ENCODE measurements around the gene GLE1.

GLE1 gene

DNA sequence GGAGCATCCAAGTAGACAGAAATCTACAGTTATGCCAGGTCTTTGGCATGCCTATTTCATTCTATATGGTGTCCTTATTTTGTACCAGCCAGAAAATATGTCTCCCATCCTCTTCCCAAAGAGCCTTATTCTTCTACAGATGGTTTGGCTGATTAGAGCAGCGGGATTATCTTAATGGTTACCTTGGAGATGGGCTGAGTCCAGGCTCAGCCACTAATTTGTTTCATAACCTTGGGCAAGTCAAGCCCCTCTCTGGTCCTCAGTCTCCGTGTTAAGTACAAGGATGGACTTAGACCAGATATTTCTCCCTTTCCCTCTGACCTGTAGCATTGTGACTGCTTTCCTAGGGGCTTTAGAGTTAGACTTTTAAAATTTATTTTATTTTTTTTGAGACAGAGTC lies 11.1 kb upstream of the GLE1 start:
- peaks cover 51% of the 10 kb centered on the region for H3K36me3 ChIP-seq (replicated peaks)
- in situ Hi-C loops (cut with HindIII; ENCODE audit: low pct_ligation_motif_present, low sequenced_read_pairs) = no loop called here

DNA sequence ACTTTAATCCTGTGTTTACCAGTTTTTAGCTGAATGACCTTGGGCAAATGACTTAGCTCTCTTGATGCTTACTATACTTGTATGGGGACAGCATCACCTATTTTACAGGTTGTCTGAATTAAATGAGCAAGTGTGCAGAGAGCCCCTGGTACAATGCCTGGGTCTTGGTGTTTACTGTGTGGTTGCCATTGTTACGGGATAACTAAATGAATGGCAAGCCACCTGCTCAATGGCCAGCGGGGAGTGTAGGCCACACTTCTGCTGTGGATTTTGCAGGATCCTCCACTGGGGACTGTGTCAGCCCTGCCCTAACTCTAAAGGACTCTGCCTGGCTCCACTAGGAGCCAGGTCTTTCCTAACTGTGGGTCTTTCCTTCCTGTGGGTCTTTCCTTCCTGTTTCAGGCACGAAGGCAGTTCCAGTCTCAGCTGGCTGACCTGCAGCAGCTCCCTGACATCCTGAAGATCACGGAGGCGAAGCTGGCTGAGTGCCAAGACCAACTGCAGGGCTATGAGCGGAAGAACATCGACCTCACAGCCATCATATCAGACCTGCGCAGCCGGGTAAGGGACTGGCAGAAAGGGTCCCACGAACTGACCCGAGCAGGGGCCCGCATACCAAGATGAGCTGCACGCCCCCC lies 10.3 kb upstream of the GLE1 start:
- in situ Hi-C loops (cut with HindIII; ENCODE audit: low pct_ligation_motif_present, low sequenced_read_pairs) = no loop called here
- peak; percentile 48 for DNase-seq
- Histone ChIP-seq H3K36me3 (replicated peaks) (peaks cover 56% of the 10 kb centered on the region), H3K27me3 (replicated peaks) (no peaks in the 10 kb centered on the region), H3K4me3 (ENCODE audit: low read depth, low read length) (no peak overlapping the region), H3K27ac (no peak overlapping the region)
- TF ChIP-seq, protein P1, sequence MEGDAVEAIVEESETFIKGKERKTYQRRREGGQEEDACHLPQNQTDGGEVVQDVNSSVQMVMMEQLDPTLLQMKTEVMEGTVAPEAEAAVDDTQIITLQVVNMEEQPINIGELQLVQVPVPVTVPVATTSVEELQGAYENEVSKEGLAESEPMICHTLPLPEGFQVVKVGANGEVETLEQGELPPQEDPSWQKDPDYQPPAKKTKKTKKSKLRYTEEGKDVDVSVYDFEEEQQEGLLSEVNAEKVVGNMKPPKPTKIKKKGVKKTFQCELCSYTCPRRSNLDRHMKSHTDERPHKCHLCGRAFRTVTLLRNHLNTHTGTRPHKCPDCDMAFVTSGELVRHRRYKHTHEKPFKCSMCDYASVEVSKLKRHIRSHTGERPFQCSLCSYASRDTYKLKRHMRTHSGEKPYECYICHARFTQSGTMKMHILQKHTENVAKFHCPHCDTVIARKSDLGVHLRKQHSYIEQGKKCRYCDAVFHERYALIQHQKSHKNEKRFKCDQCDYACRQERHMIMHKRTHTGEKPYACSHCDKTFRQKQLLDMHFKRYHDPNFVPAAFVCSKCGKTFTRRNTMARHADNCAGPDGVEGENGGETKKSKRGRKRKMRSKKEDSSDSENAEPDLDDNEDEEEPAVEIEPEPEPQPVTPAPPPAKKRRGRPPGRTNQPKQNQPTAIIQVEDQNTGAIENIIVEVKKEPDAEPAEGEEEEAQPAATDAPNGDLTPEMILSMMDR (IDR thresholded peaks at IDR 0.05; ENCODE audit: low read depth, low read length, missing control alignments) = no peak

More for the DNA sequence above, 11.1 kb upstream of the GLE1 start:
- no peak overlapping the region for H3K4me3 ChIP-seq (ENCODE audit: low read depth, low read length)
- TF ChIP-seq, protein P1 (IDR thresholded peaks at IDR 0.05; ENCODE audit: low read depth, low read length, missing control alignments) = no peak
- no peak for DNase-seq
- no peaks in the 10 kb centered on the region for H3K27me3 ChIP-seq (replicated peaks)
- no peak overlapping the region for H3K27ac ChIP-seq

DNA sequence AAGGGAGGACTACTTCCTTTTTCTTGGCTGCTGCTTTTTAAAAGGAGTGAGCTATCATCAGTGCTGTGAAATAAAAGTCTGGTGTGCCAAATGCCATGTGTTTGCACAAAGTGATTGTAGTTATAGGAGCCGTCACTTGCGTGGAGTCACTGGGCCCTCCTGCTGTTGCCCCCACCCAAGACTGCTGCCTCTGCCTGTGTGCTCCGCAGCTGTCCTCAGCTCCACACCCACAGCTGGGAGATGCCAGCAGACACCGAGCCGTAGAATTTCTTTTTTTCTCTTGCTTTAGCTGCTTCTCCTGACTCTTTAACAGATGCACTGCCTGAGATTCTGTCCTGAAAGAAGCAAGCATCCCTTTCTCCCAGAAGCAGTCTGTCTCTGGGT lies 9.8 kb upstream of the GLE1 start:
- H3K36me3 ChIP-seq (replicated peaks) = peaks cover 60% of the 10 kb centered on the region
- no peak for DNase-seq
- H3K4me3 ChIP-seq (ENCODE audit: low read depth, low read length) = no peak overlapping the region
- TF ChIP-seq, protein P1 (IDR thresholded peaks at IDR 0.05; ENCODE audit: low read depth, low read length, missing control alignments) = no peak
- in situ Hi-C loops (cut with HindIII; ENCODE audit: low pct_ligation_motif_present, low sequenced_read_pairs) = no loop called here
- no peak overlapping the region for H3K27ac ChIP-seq
- H3K27me3 ChIP-seq (replicated peaks) = no peaks in the 10 kb centered on the region

DNA sequence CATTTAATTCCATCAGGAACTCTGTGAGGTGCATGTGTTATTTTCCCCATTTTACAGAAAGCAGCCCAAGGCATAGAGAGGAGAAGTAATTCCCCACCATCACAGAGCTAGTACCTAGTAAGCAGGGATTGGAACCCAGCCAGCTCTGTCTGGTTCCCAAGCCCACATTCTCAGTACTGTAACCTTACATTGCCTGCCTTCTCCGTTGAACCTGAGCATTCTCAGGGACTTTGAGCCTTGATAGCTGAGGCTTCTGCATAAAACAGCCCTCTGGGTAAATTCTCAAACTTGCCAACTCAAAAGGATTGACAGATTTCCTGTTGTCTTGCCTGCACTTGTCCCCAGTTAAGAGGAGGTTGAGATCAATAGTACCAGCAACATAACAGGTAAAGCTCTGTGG lies 9.2 kb upstream of the GLE1 start:
- no peak overlapping the region for H3K4me3 ChIP-seq (ENCODE audit: low read depth, low read length)
- in situ Hi-C loops (cut with HindIII; ENCODE audit: low pct_ligation_motif_present, low sequenced_read_pairs) = no loop called here
- H3K36me3 ChIP-seq (replicated peaks) = peaks cover 64% of the 10 kb centered on the region
- DNase-seq = no peak
- TF ChIP-seq, protein P1 (IDR thresholded peaks at IDR 0.05; ENCODE audit: low read depth, low read length, missing control alignments) = no peak
- no peak overlapping the region for H3K27ac ChIP-seq
- H3K27me3 ChIP-seq (replicated peaks) = no peaks in the 10 kb centered on the region

DNA sequence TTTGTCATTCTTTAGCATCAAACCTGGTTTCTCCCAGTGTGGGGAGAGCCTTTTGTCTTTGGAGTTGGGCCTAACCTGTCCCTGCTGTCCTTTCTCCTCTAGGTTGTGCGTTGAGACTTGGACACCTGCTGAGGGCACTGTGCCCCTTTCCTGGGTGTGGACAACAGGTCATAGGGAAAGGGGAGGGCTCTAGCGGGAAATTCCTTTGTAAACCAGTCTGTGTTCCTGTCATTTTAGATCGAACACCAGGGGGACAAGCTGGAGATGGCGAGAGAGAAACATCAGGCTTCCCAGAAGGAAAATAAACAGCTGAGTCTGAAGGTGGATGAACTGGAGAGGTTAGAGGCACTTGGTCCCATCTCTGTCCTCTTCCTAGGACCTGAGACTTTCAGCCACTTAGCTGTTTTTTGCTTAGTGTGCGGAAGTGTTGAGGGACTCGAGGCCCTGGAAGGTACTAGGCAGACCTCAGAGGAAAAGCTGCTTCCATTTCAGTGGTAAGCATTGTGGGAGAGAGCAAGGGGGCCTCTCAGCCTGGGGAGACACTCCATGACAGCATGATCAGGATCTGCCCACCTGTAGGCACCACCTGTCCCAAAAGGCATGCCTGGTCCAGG lies 8.6 kb upstream of the GLE1 start:
- H3K27ac ChIP-seq = no peak overlapping the region

More for the DNA sequence above, 8.6 kb upstream of the GLE1 start:
- no peak for DNase-seq
- in situ Hi-C loops (cut with HindIII; ENCODE audit: low pct_ligation_motif_present, low sequenced_read_pairs) = no loop called here
- peaks cover 65% of the 10 kb centered on the region for H3K36me3 ChIP-seq (replicated peaks)
- TF ChIP-seq, protein P1 (IDR thresholded peaks at IDR 0.05; ENCODE audit: low read depth, low read length, missing control alignments) = no peak
- H3K27me3 ChIP-seq (replicated peaks) = no peaks in the 10 kb centered on the region
- H3K4me3 ChIP-seq (ENCODE audit: low read depth, low read length) = no peak overlapping the region

Measured in brain microvascular endothelial cell (primary cell).